ENCODE data around the gene MECR. TPM values are rescaled to one million over a fixed set of nuclear protein-coding genes. Genes with fewer than 3 reads are reported as not detected.
A peak's percentile ranks its signal among the peaks of the same experiment; 100 is the strongest.

Gene MECR
- total and polyA plus RNA-seq, 4 experiments from 2014 or later: 12.0 to 17.1 (median 14.2) TPM

DNA sequence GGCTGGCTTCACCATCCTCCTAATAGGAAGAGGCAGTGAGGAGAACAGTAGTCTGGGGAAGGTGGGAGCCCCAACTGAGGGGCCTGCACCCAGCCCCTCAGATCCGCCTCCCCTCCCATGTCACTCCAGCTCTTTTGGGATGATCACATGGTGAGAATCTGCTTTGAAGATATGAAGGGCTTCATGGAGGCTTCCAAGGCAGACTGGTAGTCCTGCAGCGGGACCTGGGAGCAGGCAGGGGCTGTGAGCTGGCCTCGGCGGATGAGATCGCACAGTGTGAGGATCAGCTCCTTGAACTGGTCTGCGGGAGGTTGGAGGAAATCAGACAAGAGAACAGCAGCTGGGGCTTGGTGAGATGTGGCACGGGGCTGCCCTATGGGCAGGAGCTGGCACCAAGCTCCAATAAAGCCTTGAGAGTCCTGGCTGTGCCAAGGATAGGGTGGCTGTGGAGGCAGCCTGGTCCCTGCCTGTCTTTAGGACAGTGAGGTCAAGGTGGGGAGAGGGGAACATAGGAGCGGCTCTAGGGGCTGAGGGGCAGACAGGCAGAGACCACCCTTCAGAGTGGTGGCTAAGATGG, 36.8 kb downstream of the MECR start:
- no peaks in the 10 kb centered on the region for H3K4me1 ChIP-seq (ENCODE audit: insufficient read depth, low read length)
- ChIA-PET POLR2A (ENCODE audit: partially characterized antibody) (no interaction called here), CTCF (ENCODE audit: partially characterized antibody) (interaction anchor here (1.6 kb wide), 1 partner anchor 8 kb away, joined by 7 read pairs; no protein-coding TSS in a partner anchor)
- H3K36me3 Mint-ChIP-seq: peaks cover 18 to 20% of the 10 kb centered on the region in 2 donors
- H3K27me3 Mint-ChIP-seq: no peaks in the 10 kb centered on the region
- peaks cover 0 to 2% (median 0%) of the 10 kb centered on the region in 4 donors for H3K4me1 Mint-ChIP-seq
- no peak overlapping the region for H3K27ac ChIP-seq (ENCODE audit: low read depth, low read length)
- no peak overlapping the region for H3K27ac Mint-ChIP-seq
- no peak for DNase-seq
- no peaks in the 10 kb centered on the region for H3K27me3 ChIP-seq (ENCODE audit: insufficient read depth, low read length)
- H3K9me3 Mint-ChIP-seq: no peaks in the 10 kb centered on the region
- H3K36me3 ChIP-seq (ENCODE audit: insufficient read depth, low read length): peaks cover 7% of the 10 kb centered on the region
- no peak overlapping the region for H3K4me3 Mint-ChIP-seq
- H3K4me3 ChIP-seq (ENCODE audit: low read length in 2 of 2): no peak overlapping the region
- intact Hi-C loops (cut with micrococcal nuclease): no loop called here
- no peaks in the 10 kb centered on the region for H3K9me3 ChIP-seq (ENCODE audit: control insufficient read depth in 1 of 2, low read length in 2 of 2)

GRCh38 chr1:29190718-29191117, 40.0 kb downstream of the MECR start:
- no peak for DNase-seq
- H3K27me3 Mint-ChIP-seq: no peaks in the 10 kb centered on the region
- peaks cover 14 to 18% of the 10 kb centered on the region in 2 donors for H3K36me3 Mint-ChIP-seq
- H3K4me1 Mint-ChIP-seq: no peaks in the 10 kb centered on the region
- Histone ChIP-seq H3K4me1 (ENCODE audit: insufficient read depth, low read length) (no peaks in the 10 kb centered on the region), H3K27me3 (ENCODE audit: insufficient read depth, low read length) (no peaks in the 10 kb centered on the region), H3K4me3 (ENCODE audit: low read length in 2 of 2) (no peak overlapping the region), H3K9me3 (ENCODE audit: control insufficient read depth in 1 of 2, low read length in 2 of 2) (no peaks in the 10 kb centered on the region), H3K36me3 (ENCODE audit: insufficient read depth, low read length) (peaks cover 6% of the 10 kb centered on the region), H3K27ac (ENCODE audit: low read depth, low read length) (no peak overlapping the region)
- H3K9me3 Mint-ChIP-seq: no peaks in the 10 kb centered on the region
- intact Hi-C loops (cut with micrococcal nuclease): no loop called here
- no peak overlapping the region for H3K27ac Mint-ChIP-seq
- no peak overlapping the region for H3K4me3 Mint-ChIP-seq
- CTCF ChIA-PET (ENCODE audit: partially characterized antibody): no interaction called here
- POLR2A ChIA-PET (ENCODE audit: partially characterized antibody): interaction anchor here (0.9 kb wide), 1 partner anchor 454 kb away, joined by 3 read pairs; the partner anchor contains the start of gene YTHDF2

GRCh38 chr1:29186707-29187106, 44.0 kb downstream of the MECR start:
- H3K27me3 ChIP-seq (ENCODE audit: insufficient read depth, low read length): no peaks in the 10 kb centered on the region
- intact Hi-C loops (cut with micrococcal nuclease): loop anchor here (10.0 kb wide), 1 partner anchor 62 kb away; the partner anchor contains the start of gene TMEM200B
- no peak overlapping the region for H3K4me3 Mint-ChIP-seq
- peaks cover 3 to 4% of the 10 kb centered on the region in 2 donors for H3K36me3 Mint-ChIP-seq
- peak overlapping the region in 1 of 7 donors; percentile 3 for H3K27ac Mint-ChIP-seq
- no peaks in the 10 kb centered on the region for H3K36me3 ChIP-seq (ENCODE audit: insufficient read depth, low read length)
- ChIA-PET CTCF (ENCODE audit: partially characterized antibody) (interaction anchor here (1.5 to 1.8 kb wide), 2 partner anchors 13 to 16 kb away, joined by 4 to 11 read pairs; no protein-coding TSS in a partner anchor), POLR2A (ENCODE audit: partially characterized antibody) (interaction anchor here (1.4 kb wide), 1 partner anchor 35 kb away, joined by 4 read pairs; no protein-coding TSS in a partner anchor)
- H3K4me1 ChIP-seq (ENCODE audit: insufficient read depth, low read length): peaks cover 9% of the 10 kb centered on the region
- H3K27me3 Mint-ChIP-seq: no peaks in the 10 kb centered on the region
- H3K4me1 Mint-ChIP-seq: peaks cover 4 to 17% (median 10%) of the 10 kb centered on the region in 4 donors
- no peak for DNase-seq
- no peak overlapping the region for H3K27ac ChIP-seq (ENCODE audit: low read depth, low read length)
- H3K4me3 ChIP-seq (ENCODE audit: low read length in 2 of 2): no peak overlapping the region
- no peaks in the 10 kb centered on the region for H3K9me3 Mint-ChIP-seq
- H3K9me3 ChIP-seq (ENCODE audit: control insufficient read depth in 1 of 2, low read length in 2 of 2): no peaks in the 10 kb centered on the region

DNA sequence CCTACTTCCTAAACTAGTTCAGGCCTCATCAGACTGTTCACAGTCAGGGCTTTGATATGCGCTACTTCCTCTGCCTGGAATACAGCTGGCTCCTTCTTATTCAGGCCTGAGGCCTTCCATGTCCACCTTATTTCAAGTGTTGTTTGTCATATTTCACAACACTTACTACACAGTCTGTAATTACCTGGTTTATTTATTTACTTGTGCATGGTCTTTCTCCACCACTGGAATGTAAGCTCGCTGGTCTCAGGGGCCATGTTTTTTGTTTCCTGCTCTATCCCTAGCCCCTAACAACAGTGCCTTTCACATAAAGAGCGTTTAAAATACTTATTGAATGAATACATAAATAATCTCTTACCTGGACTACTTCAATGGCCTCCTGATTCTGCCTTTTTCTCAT, 44.5 kb downstream of the MECR start:
- Histone ChIP-seq H3K9me3 (ENCODE audit: control insufficient read depth in 1 of 2, low read length in 2 of 2) (no peaks in the 10 kb centered on the region), H3K4me1 (ENCODE audit: insufficient read depth, low read length) (peaks cover 9% of the 10 kb centered on the region), H3K4me3 (ENCODE audit: low read length in 2 of 2) (no peak overlapping the region), H3K36me3 (ENCODE audit: insufficient read depth, low read length) (no peaks in the 10 kb centered on the region), H3K27ac (ENCODE audit: low read depth, low read length) (no peak overlapping the region), H3K27me3 (ENCODE audit: insufficient read depth, low read length) (no peaks in the 10 kb centered on the region)
- CTCF ChIA-PET (ENCODE audit: partially characterized antibody): interaction anchor here (1.0 to 1.8 kb wide), 3 partner anchors 14 to 63 kb away, joined by 3 to 11 read pairs (median 4); no protein-coding TSS in a partner anchor
- intact Hi-C loops (cut with micrococcal nuclease): loop anchor here (10.0 kb wide), 1 partner anchor 61 kb away; the partner anchor contains the start of gene TMEM200B
- Mint-ChIP-seq H3K36me3 (peaks cover 4% of the 10 kb centered on the region in 2 donors), H3K4me1 (peaks cover 4 to 20% (median 10%) of the 10 kb centered on the region in 4 donors), H3K4me3 (no peak overlapping the region), H3K9me3 (no peaks in the 10 kb centered on the region), H3K27me3 (no peaks in the 10 kb centered on the region), H3K27ac (peak overlapping the region in 1 of 7 donors; percentile 3)
- DNase-seq: no peak
- POLR2A ChIA-PET (ENCODE audit: partially characterized antibody): interaction anchor here (1.4 kb wide), 1 partner anchor 35 kb away, joined by 4 read pairs; no protein-coding TSS in a partner anchor

DNA sequence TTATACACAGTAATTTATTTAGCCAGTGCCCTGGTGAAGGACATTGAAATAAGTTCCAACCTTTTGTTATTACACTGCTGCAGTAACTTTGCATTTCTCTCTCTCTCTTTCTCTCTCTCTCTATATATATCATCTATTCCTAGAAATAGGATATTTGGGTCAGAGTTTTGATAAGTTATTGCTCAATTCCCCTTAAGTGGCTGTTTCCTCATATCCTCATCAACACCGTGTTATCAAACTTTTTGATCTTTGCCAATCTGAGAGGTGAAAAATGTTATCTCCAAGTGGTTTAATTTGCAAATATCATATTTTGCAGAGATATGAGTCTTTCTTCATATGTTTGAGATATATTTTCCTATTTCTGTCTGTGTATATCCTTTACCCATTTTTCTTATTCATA, 47.4 kb downstream of the MECR start:
- Mint-ChIP-seq H3K36me3 (peaks cover 7 to 26% of the 10 kb centered on the region in 2 donors), H3K4me1 (peaks cover 18 to 47% (median 32%) of the 10 kb centered on the region in 4 donors), H3K27ac (peak overlapping the region in 2 of 7 donors; percentile 93 to 95), H3K9me3 (no peaks in the 10 kb centered on the region), H3K27me3 (no peaks in the 10 kb centered on the region), H3K4me3 (peak overlapping the region in 7 of 8 donors; percentile 36 to 97 (median 95))
- intact Hi-C loops (cut with micrococcal nuclease): loop anchor here (2.0 to 10.0 kb wide), 4 partner anchors 14 to 601 kb away; partner anchors contain the start of genes GMEB1 and TMEM200B
- H3K4me1 ChIP-seq (ENCODE audit: insufficient read depth, low read length): peaks cover 35% of the 10 kb centered on the region
- peaks cover 3% of the 10 kb centered on the region for H3K36me3 ChIP-seq (ENCODE audit: insufficient read depth, low read length)
- POLR2A ChIA-PET (ENCODE audit: partially characterized antibody): interaction anchor here (2.5 to 4.1 kb wide), 5 partner anchors 12 to 515 kb away, joined by 20 to 30 read pairs (median 26); partner anchors contain the start of genes GMEB1 and YTHDF2
- H3K4me3 ChIP-seq (ENCODE audit: low read length in 2 of 2): no peak overlapping the region
- CTCF ChIA-PET (ENCODE audit: partially characterized antibody): interaction anchor here (3.0 to 4.2 kb wide), 2 partner anchors 15 to 19 kb away, joined by 34 to 45 read pairs; no protein-coding TSS in a partner anchor
- H3K27me3 ChIP-seq (ENCODE audit: insufficient read depth, low read length): no peaks in the 10 kb centered on the region
- H3K9me3 ChIP-seq (ENCODE audit: control insufficient read depth in 1 of 2, low read length in 2 of 2): no peaks in the 10 kb centered on the region
- DNase-seq: no peak
- no peak overlapping the region for H3K27ac ChIP-seq (ENCODE audit: low read depth, low read length)

DNA sequence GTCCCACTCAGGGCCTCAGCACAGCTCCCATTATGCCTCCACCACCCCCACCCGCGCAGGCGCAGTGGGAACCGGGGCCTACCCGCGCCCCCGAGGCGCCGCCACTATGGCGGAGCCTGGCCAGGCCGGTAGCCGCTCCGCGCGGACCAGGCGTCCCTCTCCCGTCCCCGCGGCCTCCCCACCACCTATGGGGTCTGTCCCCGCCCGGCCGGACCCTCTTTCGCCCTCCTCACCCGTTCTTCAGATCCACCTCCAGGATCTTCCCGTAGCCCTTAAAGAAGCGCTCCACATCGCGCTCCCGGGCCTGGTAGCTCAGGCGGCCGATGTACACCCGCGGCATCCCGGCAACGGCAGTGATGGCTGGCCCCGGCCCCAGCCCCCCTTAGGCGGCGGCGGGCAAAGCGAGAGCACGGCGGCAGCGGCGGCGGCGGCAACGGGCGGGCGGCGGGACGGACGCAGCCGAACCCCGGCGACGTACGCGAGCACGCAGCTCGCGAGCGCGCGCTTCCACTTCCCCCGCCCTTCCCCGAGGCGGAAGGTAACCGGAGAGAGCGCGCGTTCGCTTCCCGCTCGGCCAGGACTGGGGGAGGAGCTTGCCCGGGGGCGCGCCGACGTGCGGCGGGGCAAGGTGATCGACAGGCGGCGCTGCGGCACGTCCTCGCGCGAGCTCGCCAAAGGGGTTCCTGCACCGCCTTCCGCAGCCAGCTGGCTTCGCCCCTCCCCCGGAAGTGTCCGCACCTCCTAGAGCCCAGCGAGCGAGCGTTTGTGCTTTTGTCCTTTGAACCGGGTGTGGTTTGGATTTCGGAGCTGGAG, 49.1 kb downstream of the MECR start, which contains the start of gene SRSF4:
Gene SRSF4, minus strand, starts transcription at position 488 of the 813 bp plus-strand sequence. Its CDS starts 148 bp downstream, at position 340.
- peak within 1 kb of the TSS; percentile 86 to 99 for H3K4me3 ChIP-seq (ENCODE audit: low read length in 2 of 2)
- H3K4me1 ChIP-seq (ENCODE audit: insufficient read depth, low read length): peaks cover 51% of the 10 kb centered on the region
- CTCF ChIA-PET (ENCODE audit: partially characterized antibody): interaction anchor here (0.7 to 4.2 kb wide), 20 partner anchors 11 to 538 kb away, joined by 3 to 45 read pairs (median 5); partner anchors contain the start of genes TAF12 and YTHDF2
- H3K9me3 ChIP-seq (ENCODE audit: control insufficient read depth in 1 of 2, low read length in 2 of 2): no peaks in the 10 kb centered on the region
- POLR2A ChIA-PET (ENCODE audit: partially characterized antibody): interaction anchor here (0.9 to 4.1 kb wide), 27 partner anchors 10 to 1456 kb away, joined by 3 to 33 read pairs (median 9); partner anchors contain the start of genes EPB41, FAM76A, GMEB1 and MECR
- Mint-ChIP-seq H3K4me3 (peak within 1 kb of the TSS; percentile 93 to 97 (median 95)), H3K4me1 (peaks cover 30 to 64% (median 45%) of the 10 kb centered on the region in 4 donors), H3K9me3 (no peaks in the 10 kb centered on the region), H3K27ac (peak within 1 kb of the TSS; percentile 93 to 97 (median 95)), H3K36me3 (peaks cover 14 to 39% of the 10 kb centered on the region in 2 donors), H3K27me3 (no peaks in the 10 kb centered on the region)
- intact Hi-C loops (cut with micrococcal nuclease): loop anchor here (1.0 to 10.0 kb wide), 8 partner anchors 15 to 935 kb away; partner anchors contain the start of genes GMEB1, TAF12 and TMEM200B
- H3K27ac ChIP-seq (ENCODE audit: low read depth, low read length): peak within 1 kb of the TSS; percentile 93
- H3K27me3 ChIP-seq (ENCODE audit: insufficient read depth, low read length): no peaks in the 10 kb centered on the region
- DNase-seq: peak; percentile 98 to 99 (median 99)
- peaks cover 6% of the 10 kb centered on the region for H3K36me3 ChIP-seq (ENCODE audit: insufficient read depth, low read length)
